ENCODE results near the gene SFMBT1. TPM values are rescaled to one million over a fixed set of nuclear protein-coding genes. Genes with fewer than 3 reads are reported as not detected.

The SFMBT1 gene
- total RNA-seq, 1 donor from 2014 or later: 5.5 TPM

DNA sequence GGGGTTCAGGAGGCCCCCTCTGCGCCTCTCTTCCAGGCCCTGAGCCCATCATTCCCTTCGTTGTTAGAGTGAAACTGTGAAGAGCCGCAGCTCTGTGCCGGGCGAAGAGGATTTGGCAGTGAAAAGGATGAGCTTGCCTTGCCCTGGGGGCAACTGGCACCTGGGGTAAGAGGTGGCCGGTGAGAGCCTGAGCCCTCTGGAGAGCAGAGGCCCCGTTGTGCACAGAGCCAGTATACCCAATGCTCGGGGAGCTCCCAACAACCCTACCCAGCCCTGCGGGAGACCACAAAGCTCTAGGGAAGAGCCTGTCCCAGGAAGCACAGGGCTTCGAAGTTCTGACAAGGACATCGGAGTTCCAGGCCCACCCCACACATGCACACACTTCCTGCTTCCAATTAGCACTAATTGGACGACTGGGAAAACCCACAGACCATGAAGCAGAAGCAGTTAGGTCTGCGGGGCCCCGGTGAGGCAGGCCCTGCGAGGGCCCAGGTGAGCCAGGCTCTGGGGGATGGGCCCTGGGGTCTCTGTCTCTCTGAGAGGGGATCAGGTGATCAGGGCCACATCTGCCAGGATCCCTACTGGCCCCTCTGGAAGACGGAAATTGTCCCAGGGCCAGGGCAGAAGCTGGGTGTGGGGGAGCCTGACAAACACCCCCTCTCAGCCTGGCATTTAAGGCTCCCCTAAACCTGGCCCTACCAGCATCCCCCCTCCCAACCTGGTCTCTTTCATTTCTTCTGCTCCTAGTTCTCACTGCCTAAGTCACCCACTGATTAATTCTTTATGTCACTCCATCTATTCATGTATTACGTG, 27.9 kb upstream of the SFMBT1 start:
- no peak overlapping the region for H3K9ac ChIP-seq (ENCODE audit: low read length)
- no peak for FAIRE-seq

GRCh38 chr3:53072653-53073552, 27.0 kb upstream of the SFMBT1 start:
- H3K27me3 Mint-ChIP-seq (ENCODE audit: low read depth, unreplicated experiment): peaks cover 40% of the 10 kb centered on the region
- peak overlapping the region; percentile 45 for H3K4me3 Mint-ChIP-seq (ENCODE audit: unreplicated experiment)
- no peaks in the 10 kb centered on the region for H4K20me1 ChIP-seq (ENCODE audit: insufficient read depth, low read length)
- no peaks in the 10 kb centered on the region for H3K9me3 Mint-ChIP-seq (ENCODE audit: unreplicated experiment)
- no peaks in the 10 kb centered on the region for H3K36me3 Mint-ChIP-seq (ENCODE audit: low read depth, unreplicated experiment)
- DNase-seq (ENCODE audit: low read depth) (peak; percentile 35), FAIRE-seq (no peak)
- H3K79me2 ChIP-seq (ENCODE audit: insufficient read depth, low read length): no peaks in the 10 kb centered on the region
- TF ChIP-seq CTCF (IDR thresholded peaks at IDR 0.05; ENCODE audit: insufficient read depth, low read depth, low read length): peak; percentile 80
- no peak for TF ChIP-seq EZH2 (IDR thresholded peaks at IDR 0.05; ENCODE audit: insufficient read depth, low read length)
- no peaks in the 10 kb centered on the region for H3K27me3 ChIP-seq (ENCODE audit: insufficient read depth, low read length)
- peak overlapping the region; percentile 86 for H3K4me2 ChIP-seq (ENCODE audit: low read length)
- H3K27ac Mint-ChIP-seq (ENCODE audit: unreplicated experiment): peak overlapping the region; percentile 26
- H2AFZ ChIP-seq (ENCODE audit: low read depth, low read length): peak overlapping the region; percentile 75
- no peaks in the 10 kb centered on the region for H3K36me3 ChIP-seq (ENCODE audit: insufficient read depth, low read length)
- peak overlapping the region; percentile 65 for H3K9ac ChIP-seq (ENCODE audit: low read length)
- no peaks in the 10 kb centered on the region for H3K9me3 ChIP-seq (ENCODE audit: insufficient read depth, low read depth, low read length)
- H3K4me3 ChIP-seq (ENCODE audit: insufficient read depth, low read depth, low read length): peak overlapping the region; percentile 43
- peaks cover 9% of the 10 kb centered on the region for H3K4me1 ChIP-seq (ENCODE audit: insufficient read depth, low read length)
- H3K4me1 Mint-ChIP-seq (ENCODE audit: low read depth, unreplicated experiment): peaks cover 4% of the 10 kb centered on the region
- H3K27ac ChIP-seq (ENCODE audit: low read depth, low read length): no peak overlapping the region

More for the DNA sequence above, 27.9 kb upstream of the SFMBT1 start:
- no peaks in the 10 kb centered on the region for H3K9me3 ChIP-seq (ENCODE audit: insufficient read depth, low read depth, low read length)
- H3K27me3 Mint-ChIP-seq (ENCODE audit: low read depth, unreplicated experiment): peaks cover 42% of the 10 kb centered on the region
- peaks cover 4% of the 10 kb centered on the region for H3K4me1 Mint-ChIP-seq (ENCODE audit: low read depth, unreplicated experiment)
- no peaks in the 10 kb centered on the region for H4K20me1 ChIP-seq (ENCODE audit: insufficient read depth, low read length)
- no peak for DNase-seq (ENCODE audit: low read depth)
- H3K27ac Mint-ChIP-seq (ENCODE audit: unreplicated experiment): no peak overlapping the region
- no peak overlapping the region for H3K4me3 ChIP-seq (ENCODE audit: insufficient read depth, low read depth, low read length)
- no peaks in the 10 kb centered on the region for H3K36me3 ChIP-seq (ENCODE audit: insufficient read depth, low read length)
- peaks cover 9% of the 10 kb centered on the region for H3K4me1 ChIP-seq (ENCODE audit: insufficient read depth, low read length)
- no peak overlapping the region for H3K4me3 Mint-ChIP-seq (ENCODE audit: unreplicated experiment)
- H3K27me3 ChIP-seq (ENCODE audit: insufficient read depth, low read length): no peaks in the 10 kb centered on the region
- peak overlapping the region; percentile 86 for H3K4me2 ChIP-seq (ENCODE audit: low read length)
- H3K9me3 Mint-ChIP-seq (ENCODE audit: unreplicated experiment): no peaks in the 10 kb centered on the region
- H3K36me3 Mint-ChIP-seq (ENCODE audit: low read depth, unreplicated experiment): no peaks in the 10 kb centered on the region
- no peaks in the 10 kb centered on the region for H3K79me2 ChIP-seq (ENCODE audit: insufficient read depth, low read length)
- no peak overlapping the region for H3K27ac ChIP-seq (ENCODE audit: low read depth, low read length)
- TF ChIP-seq CTCF (IDR thresholded peaks at IDR 0.05; ENCODE audit: insufficient read depth, low read depth, low read length) (no peak), EZH2 (IDR thresholded peaks at IDR 0.05; ENCODE audit: insufficient read depth, low read length) (no peak)
- peak overlapping the region; percentile 75 for H2AFZ ChIP-seq (ENCODE audit: low read depth, low read length)
